ENCODE measurements around the gene TRIM17.

Gene TRIM17

DNA sequence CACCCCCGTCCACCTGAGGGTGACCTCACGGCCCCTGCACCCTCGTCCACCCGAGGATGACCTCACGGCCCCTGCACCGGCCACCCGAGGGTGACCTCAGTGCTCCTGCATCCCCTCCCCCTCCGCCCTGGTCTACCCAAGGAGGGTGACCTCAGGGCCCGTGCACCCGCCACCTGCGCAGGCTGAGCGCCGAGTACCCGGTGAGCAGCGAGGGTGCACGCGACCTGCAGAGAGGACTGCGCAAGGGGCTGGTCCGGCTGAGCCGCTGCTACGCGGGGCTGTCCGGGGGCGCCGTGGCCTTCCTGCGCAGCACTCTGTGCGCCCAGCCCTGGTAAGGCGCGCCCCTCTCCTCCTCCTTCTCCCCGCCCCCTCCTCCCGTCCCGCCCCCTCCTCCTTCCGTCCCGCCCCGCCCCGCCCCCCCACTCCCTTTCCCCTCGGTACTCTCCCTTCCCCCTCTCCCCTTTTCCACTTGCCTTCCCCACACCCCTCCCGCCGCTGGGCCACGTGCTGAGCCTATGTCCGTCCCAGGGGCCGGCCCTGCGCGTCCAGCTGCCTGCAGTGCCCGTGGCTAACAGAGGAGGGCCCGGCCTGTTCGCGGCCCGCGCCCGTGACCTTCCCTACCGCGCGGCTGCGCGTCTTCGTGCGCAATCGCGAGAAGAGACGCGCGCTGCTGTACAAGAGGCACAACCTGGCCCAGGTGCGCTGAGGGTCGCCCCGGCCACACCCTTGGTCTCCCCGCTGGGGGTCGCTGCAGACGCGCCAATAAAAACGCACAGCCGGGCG is 38.4 kb downstream of the TRIM17 start:
- peak; percentile 95 for DNase-seq (ENCODE audit: low spot score)

- no peak for DNase-seq (ENCODE audit: low spot score)
Measured at GRCh38 chr1:228377664-228378089, 39.0 kb downstream of the TRIM17 start.

DNA sequence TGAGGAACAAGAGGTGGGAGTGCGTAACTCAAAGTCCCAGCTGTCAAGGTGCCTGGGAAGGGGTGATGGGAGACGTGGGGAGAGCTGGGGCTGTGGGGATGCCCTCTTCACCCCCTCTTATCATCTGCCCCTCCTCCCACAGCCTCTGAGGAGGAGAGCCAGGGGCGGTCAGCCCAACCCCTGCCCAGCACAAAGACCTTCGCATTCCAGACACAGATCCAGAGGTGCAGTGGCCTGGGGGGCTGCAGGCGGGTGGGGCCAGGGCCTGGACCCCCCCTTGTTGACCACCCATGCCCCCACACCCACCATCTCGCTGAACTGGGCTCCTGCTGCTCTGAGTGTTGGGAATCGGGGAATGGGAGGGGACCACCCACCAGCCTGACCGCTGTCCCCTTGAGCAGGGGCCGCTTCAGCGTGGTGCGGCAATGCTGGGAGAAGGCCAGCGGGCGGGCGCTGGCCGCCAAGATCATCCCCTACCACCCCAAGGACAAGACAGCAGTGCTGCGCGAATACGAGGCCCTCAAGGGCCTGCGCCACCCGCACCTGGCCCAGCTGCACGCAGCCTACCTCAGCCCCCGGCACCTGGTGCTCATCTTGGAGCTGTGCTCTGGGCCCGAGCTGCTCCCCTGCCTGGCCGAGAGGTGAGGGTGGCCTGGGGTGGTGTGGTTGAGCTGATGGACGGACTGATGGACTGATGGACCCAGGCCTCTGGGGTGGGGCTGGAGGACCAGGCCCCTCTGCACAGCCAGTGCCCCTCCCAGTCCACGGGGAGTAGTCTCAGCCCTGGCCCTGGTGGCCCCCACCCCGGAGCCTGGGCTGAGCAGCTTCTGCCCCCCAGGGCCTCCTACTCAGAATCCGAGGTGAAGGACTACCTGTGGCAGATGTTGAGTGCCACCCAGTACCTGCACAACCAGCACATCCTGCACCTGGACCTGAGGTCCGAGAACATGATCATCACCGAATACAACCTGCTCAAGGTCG is 39.7 kb downstream of the TRIM17 start:
- no peak for DNase-seq (ENCODE audit: low spot score)

- DNase-seq (ENCODE audit: low spot score) = no peak
Measured at GRCh38 chr1:228376262-228376628, 40.4 kb downstream of the TRIM17 start.

DNA sequence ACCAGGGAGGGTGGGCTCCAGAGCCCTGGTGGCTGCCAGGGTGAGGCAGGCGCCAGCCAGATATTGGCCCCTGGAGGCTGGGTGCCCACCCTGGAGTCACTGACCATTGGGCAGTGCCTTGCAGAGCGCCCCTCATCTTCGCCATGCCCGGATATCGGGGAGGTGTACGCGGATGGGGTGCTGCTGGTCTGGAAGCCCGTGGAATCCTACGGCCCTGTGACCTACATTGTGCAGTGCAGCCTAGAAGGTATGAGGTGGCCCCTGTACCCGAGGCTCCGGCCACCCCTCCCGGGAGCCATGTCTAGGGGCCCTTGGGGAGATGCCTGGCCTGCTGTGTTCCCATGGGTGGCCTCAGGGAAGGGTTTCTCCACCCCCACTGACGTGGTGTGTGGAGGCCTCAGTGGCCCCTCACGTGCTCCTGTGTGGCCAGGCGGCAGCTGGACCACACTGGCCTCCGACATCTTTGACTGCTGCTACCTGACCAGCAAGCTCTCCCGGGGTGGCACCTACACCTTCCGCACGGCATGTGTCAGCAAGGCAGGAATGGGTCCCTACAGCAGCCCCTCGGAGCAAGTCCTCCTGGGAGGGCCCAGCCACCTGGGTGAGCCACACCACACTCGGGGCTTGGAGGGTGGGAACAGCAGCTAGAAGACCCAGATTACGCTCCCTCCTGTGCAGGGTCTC is 40.9 kb downstream of the TRIM17 start:
- no peak for DNase-seq (ENCODE audit: low spot score)

DNA sequence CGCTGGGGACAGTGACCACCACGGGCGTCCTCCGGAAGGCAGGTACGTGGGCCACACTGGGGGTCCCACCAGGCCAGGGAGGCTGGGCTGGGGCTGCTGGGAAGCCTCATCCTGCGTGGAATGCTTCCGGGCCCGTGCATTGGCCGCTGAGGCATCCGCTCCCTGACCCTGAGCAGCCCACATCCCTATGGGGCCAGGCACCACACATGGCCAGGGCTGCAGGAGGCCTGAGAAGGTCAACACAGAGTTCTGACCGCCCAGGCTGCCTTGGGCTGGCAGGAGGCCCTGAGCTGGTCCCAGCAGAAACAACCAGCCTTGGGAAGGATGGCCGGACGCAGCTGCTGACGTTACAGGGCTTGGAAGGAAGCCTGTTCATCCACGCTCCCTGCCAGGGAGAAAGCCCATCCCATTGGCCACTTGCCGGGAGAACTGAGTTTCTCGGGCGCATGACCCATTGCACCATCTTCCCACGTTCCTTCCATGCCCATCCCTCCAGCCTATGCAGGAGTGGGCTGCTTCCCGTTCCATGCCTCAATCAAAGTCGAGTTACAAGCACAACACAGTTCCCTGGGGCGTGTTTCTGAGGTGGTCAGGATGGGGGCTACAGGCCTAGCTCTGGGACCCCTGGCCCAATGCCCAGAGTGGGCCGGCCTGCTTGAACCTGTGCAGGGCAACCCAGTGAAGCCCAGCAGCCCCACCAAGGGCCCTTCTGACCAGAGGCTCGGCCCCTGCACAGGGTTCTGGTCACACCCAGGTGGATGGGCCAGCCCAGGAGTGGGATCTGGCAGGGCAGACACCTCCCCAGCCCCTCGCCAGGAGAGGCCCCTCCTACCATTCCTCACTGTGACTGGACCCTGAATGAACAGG is 41.7 kb downstream of the TRIM17 start:
- no peak for DNase-seq (ENCODE audit: low spot score)

GRCh38 chr1:228373681-228374571 is 42.7 kb downstream of the TRIM17 start:
- DNase-seq (ENCODE audit: low spot score) = no peak

GRCh38 chr1:228373004-228373680 is 43.5 kb downstream of the TRIM17 start:
- no peak for DNase-seq (ENCODE audit: low spot score)

DNA sequence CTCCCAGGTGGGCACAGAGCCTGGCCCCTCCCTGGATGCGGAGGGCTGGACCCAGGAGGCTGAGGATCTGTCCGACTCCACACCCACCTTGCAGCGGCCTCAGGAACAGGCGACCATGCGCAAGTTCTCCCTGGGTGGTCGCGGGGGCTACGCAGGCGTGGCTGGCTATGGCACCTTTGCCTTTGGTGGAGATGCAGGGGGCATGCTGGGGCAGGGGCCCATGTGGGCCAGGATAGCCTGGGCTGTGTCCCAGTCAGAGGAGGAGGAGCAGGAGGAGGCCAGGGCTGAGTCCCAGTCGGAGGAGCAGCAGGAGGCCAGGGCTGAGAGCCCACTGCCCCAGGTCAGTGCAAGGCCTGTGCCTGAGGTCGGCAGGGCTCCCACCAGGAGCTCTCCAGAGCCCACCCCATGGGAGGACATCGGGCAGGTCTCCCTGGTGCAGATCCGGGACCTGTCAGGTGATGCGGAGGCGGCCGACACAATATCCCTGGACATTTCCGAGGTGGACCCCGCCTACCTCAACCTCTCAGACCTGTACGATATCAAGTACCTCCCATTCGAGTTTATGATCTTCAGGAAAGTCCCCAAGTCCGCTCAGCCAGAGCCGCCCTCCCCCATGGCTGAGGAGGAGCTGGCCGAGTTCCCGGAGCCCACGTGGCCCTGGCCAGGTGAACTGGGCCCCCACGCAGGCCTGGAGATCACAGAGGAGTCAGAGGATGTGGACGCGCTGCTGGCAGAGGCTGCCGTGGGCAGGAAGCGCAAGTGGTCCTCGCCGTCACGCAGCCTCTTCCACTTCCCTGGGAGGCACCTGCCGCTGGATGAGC is 44.3 kb downstream of the TRIM17 start:
- DNase-seq (ENCODE audit: low spot score) = no peak

- DNase-seq (ENCODE audit: low spot score) = no peak
Measured at GRCh38 chr1:228371741-228372182, 44.9 kb downstream of the TRIM17 start.

DNA sequence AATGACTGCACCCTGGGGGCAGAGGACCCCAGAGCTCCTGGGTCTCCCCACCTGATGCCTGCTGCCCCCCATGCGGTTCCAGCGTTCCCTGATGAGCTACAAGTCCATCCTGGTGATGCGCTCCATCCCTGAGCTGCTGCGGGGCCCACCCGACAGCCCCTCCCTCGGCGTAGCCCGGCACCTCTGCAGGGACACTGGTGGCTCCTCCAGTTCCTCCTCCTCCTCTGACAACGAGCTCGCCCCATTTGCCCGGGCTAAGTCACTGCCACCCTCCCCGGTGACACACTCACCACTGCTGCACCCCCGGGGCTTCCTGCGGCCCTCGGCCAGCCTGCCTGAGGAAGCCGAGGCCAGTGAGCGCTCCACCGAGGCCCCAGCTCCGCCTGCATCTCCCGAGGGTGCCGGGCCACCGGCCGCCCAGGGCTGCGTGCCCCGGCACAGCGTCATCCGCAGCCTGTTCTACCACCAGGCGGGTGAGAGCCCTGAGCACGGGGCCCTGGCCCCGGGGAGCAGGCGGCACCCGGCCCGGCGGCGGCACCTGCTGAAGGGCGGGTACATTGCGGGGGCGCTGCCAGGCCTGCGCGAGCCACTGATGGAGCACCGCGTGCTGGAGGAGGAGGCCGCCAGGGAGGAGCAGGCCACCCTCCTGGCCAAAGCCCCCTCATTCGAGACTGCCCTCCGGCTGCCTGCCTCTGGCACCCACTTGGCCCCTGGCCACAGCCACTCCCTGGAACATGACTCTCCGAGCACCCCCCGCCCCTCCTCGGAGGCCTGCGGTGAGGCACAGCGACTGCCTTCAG is 45.5 kb downstream of the TRIM17 start:
- no peak for DNase-seq (ENCODE audit: low spot score)

- DNase-seq (ENCODE audit: low spot score) = no peak
Measured at GRCh38 chr1:228370439-228370940, 46.2 kb downstream of the TRIM17 start.

GRCh38 chr1:228369608-228370438 is 46.8 kb downstream of the TRIM17 start:
- DNase-seq (ENCODE audit: low spot score) = no peak

- DNase-seq (ENCODE audit: low spot score) = no peak
Measured at GRCh38 chr1:228368801-228369607, 47.7 kb downstream of the TRIM17 start.

DNA sequence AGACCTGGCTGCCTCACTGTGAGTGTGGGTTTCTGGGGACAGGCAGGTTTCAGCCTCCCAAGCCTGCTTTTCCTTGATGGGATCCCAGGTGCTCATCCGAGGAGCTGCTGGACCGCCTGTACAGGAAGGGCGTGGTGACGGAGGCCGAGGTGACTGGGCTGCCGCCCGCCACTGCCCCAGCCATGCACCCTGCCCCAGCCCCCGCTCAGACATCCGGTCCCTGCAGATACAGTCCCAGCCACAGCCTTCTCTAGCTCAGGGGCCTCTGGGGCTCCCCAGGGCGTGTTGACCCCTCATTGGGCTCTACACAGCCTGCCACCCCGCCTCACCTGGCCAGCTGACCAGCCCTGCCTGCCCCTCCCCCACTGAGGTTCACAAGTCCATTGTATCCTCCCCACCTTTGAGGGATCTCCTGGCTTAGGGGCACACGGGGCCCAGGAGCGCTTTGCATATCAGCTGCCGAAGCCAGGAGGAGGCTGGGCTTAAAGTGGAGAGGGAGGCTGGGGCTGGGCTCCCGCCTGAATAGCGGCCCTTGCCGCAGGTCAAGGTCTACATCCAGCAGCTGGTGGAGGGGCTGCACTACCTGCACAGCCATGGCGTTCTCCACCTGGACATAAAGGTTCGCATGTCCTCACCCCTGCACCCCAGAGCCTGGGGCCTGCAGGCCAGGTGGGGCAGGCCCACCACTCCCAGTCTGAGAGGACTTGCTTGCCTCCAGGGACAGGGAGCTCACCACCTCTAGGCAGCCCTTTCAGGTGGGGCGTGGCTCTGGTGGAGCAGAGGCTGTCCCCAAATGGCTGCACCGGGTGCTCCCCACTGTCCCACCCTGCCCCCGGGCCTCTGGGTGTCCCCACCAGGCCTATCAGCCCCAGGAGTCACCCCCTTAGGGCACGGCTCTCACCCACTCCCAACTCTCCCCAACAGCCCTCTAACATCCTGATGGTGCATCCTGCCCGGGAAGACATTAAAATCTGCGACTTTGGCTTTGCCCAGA is 48.6 kb downstream of the TRIM17 start:
- DNase-seq (ENCODE audit: low spot score) = peak; percentile 72
